ENCODE measurements around the gene VIM. TPM values are rescaled to one million over a fixed set of nuclear protein-coding genes. Genes with fewer than 3 reads are reported as not detected.
"Not testable (repeated sequence)": the region's sequence is repeated elsewhere in the genome, so short reads cannot be mapped to it uniquely, and the experiment has no call there.

VIM gene
- total RNA-seq, 5 donors from 2014 or later (not counting 1 experiment from before 2014, with no cell fraction given), result 704 to 1,632 (median 1,212) TPM

DNA sequence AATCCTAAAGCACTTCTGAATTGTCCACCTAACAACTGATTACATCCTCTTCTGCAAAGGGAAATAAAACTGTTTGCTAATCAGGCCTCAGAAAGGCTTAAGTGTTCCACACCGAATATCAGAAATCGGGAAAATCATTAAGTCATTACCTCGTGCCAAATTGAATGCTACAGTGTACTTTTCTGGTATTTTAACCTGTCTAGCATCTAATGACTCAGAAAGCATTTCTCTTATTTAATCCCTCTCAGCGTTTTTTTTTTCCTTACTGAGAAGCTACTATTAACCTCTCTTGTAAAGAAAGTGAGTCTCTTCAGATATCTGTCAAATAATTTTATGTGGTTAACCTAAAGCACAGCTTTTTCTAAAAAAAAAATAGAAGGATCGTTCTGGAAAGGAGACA is 28.6 kb downstream of the VIM start:
- CTCF ChIA-PET, result interaction anchor here (0.5 to 1.8 kb wide), 42 partner anchors 10 to 1378 kb away, joined by 3 to 9 read pairs (median 3); partner anchors contain the start of gene RSU1 (in 1 of the 2)
- WGBS (ENCODE audit: insufficient coverage), result 88% methylated on average over 3 of the region's 5 CpGs
- no peaks in the 10 kb centered on the region for H3K27me3 ChIP-seq (replicated peaks in 1 of 2; ENCODE audit: control insufficient read depth in 2 of 2, extremely low read depth in 1 of 2, insufficient read depth in 2 of 2, low read length in 1 of 2)
- no peaks in the 10 kb centered on the region for H3K36me3 ChIP-seq (ENCODE audit: control insufficient read depth in 2 of 2, extremely low read depth in 1 of 2, insufficient read depth in 1 of 2, low read length in 1 of 2)
- peaks cover 0 to 3% of the 10 kb centered on the region in 2 experiments for H3K4me1 ChIP-seq (ENCODE audit: control insufficient read depth in 1 of 2, extremely low read depth in 1 of 2, insufficient read depth in 2 of 2, low read length in 2 of 2)
- no peak overlapping the region for H3K27ac Mint-ChIP-seq
- no peaks in the 10 kb centered on the region for H3K27me3 Mint-ChIP-seq
- H3K4me3 Mint-ChIP-seq, result no peak overlapping the region
- no peak for ATAC-seq (replicated peaks in 1 of 4)
- peaks cover 4 to 7% (median 6%) of the 10 kb centered on the region in 3 donors for H3K4me1 Mint-ChIP-seq
- no peak overlapping the region for H3K27ac ChIP-seq (ENCODE audit: low read length)
- H3K36me3 Mint-ChIP-seq, result no peaks in the 10 kb centered on the region
- POLR2A ChIA-PET, result interaction anchor here (0.5 to 1.1 kb wide), 7 partner anchors 26 to 1732 kb away, joined by 3 to 7 read pairs (median 5); no protein-coding TSS in a partner anchor
- no peaks in the 10 kb centered on the region for H3K9me3 ChIP-seq
- DNase-seq, result no peak
- peaks cover 0 to 4% (median under 1%) of the 10 kb centered on the region in 3 donors for H3K9me3 Mint-ChIP-seq
- H3K4me3 ChIP-seq (ENCODE audit: control insufficient read depth in 1 of 2, extremely low read depth in 1 of 2, low read length in 1 of 2), result no peak overlapping the region

GRCh38 chr10:17257466-17258321 is 29.7 kb downstream of the VIM start:
- Histone ChIP-seq H3K4me3 (ENCODE audit: control insufficient read depth in 1 of 2, extremely low read depth in 1 of 2, low read length in 1 of 2) (no peak overlapping the region), H3K27me3 (replicated peaks in 1 of 2; ENCODE audit: control insufficient read depth in 2 of 2, extremely low read depth in 1 of 2, insufficient read depth in 2 of 2, low read length in 1 of 2) (no peaks in the 10 kb centered on the region), H3K36me3 (ENCODE audit: control insufficient read depth in 2 of 2, extremely low read depth in 1 of 2, insufficient read depth in 1 of 2, low read length in 1 of 2) (no peaks in the 10 kb centered on the region), H3K9me3 (peaks cover 3% of the 10 kb centered on the region), H3K4me1 (ENCODE audit: control insufficient read depth in 1 of 2, extremely low read depth in 1 of 2, insufficient read depth in 2 of 2, low read length in 2 of 2) (peaks cover 0 to 3% of the 10 kb centered on the region in 2 experiments), H3K27ac (ENCODE audit: low read length) (no peak overlapping the region)
- no peaks in the 10 kb centered on the region for H3K36me3 Mint-ChIP-seq
- 4% methylated on average over 5 of the region's 8 CpGs for WGBS (ENCODE audit: insufficient coverage)
- POLR2A ChIA-PET, result no interaction called here
- peak in 29 of 35 experiments; percentile 5 to 83 (median 24) for DNase-seq
- no peaks in the 10 kb centered on the region for H3K27me3 Mint-ChIP-seq
- no peak overlapping the region for H3K27ac Mint-ChIP-seq
- H3K9me3 Mint-ChIP-seq, result peaks cover 0 to 8% (median 7%) of the 10 kb centered on the region in 3 donors
- peak; percentile 72 to 86 (median 80) for ATAC-seq (replicated peaks in 1 of 4)
- peaks cover 4 to 7% (median 6%) of the 10 kb centered on the region in 3 donors for H3K4me1 Mint-ChIP-seq
- H3K4me3 Mint-ChIP-seq, result no peak overlapping the region
- CTCF ChIA-PET, result interaction anchor here (0.6 to 1.8 kb wide), 15 partner anchors 10 to 1379 kb away, joined by 3 to 9 read pairs (median 3); no protein-coding TSS in a partner anchor

- Histone ChIP-seq H3K4me1 (ENCODE audit: control insufficient read depth in 1 of 2, extremely low read depth in 1 of 2, insufficient read depth in 2 of 2, low read length in 2 of 2) (peaks cover 0 to 3% of the 10 kb centered on the region in 2 experiments), H3K27ac (ENCODE audit: low read length) (no peak overlapping the region), H3K36me3 (ENCODE audit: control insufficient read depth in 2 of 2, extremely low read depth in 1 of 2, insufficient read depth in 1 of 2, low read length in 1 of 2) (no peaks in the 10 kb centered on the region), H3K9me3 (peaks cover 3% of the 10 kb centered on the region), H3K27me3 (replicated peaks in 1 of 2; ENCODE audit: control insufficient read depth in 2 of 2, extremely low read depth in 1 of 2, insufficient read depth in 2 of 2, low read length in 1 of 2) (peaks cover 0 to 12% of the 10 kb centered on the region in 2 experiments), H3K4me3 (ENCODE audit: control insufficient read depth in 1 of 2, extremely low read depth in 1 of 2, low read length in 1 of 2) (no peak overlapping the region)
- CTCF ChIA-PET, result no interaction called here
- DNase-seq (no peak), ATAC-seq (replicated peaks in 1 of 4) (no peak)
- Mint-ChIP-seq H3K27ac (no peak overlapping the region), H3K27me3 (peaks cover 3 to 5% of the 10 kb centered on the region in 2 donors), H3K4me1 (peaks cover 2 to 3% (median 3%) of the 10 kb centered on the region in 3 donors), H3K4me3 (no peak overlapping the region), H3K36me3 (peaks cover 4% of the 10 kb centered on the region), H3K9me3 (peaks cover 3 to 24% (median 20%) of the 10 kb centered on the region in 3 donors)
- WGBS (ENCODE audit: insufficient coverage), result no CpG with 5 or more reads among the region's 4 CpGs
- POLR2A ChIA-PET, result no interaction called here
Measured at GRCh38 chr10:17262502-17262901, 34.5 kb downstream of the VIM start.

- ATAC-seq (replicated peaks in 1 of 4) (no peak), DNase-seq (no peak)
- Mint-ChIP-seq H3K27me3 (peaks cover 3 to 12% of the 10 kb centered on the region in 2 donors), H3K27ac (no peak overlapping the region), H3K9me3 (peaks cover 3 to 24% (median 20%) of the 10 kb centered on the region in 3 donors), H3K36me3 (peaks cover 4% of the 10 kb centered on the region), H3K4me3 (no peak overlapping the region), H3K4me1 (no peaks in the 10 kb centered on the region)
- Histone ChIP-seq H3K27ac (ENCODE audit: low read length) (no peak overlapping the region), H3K27me3 (replicated peaks in 1 of 2; ENCODE audit: control insufficient read depth in 2 of 2, extremely low read depth in 1 of 2, insufficient read depth in 2 of 2, low read length in 1 of 2) (peaks cover 0 to 12% of the 10 kb centered on the region in 2 experiments), H3K4me3 (ENCODE audit: control insufficient read depth in 1 of 2, extremely low read depth in 1 of 2, low read length in 1 of 2) (no peak overlapping the region), H3K36me3 (ENCODE audit: control insufficient read depth in 2 of 2, extremely low read depth in 1 of 2, insufficient read depth in 1 of 2, low read length in 1 of 2) (no peaks in the 10 kb centered on the region), H3K9me3 (peaks cover 3% of the 10 kb centered on the region), H3K4me1 (ENCODE audit: control insufficient read depth in 1 of 2, extremely low read depth in 1 of 2, insufficient read depth in 2 of 2, low read length in 2 of 2) (no peaks in the 10 kb centered on the region)
- ChIA-PET CTCF (interaction anchor here in 1 of 2 donors (0.6 kb wide), 1 partner anchor 464 kb away, joined by 4 read pairs; no protein-coding TSS in a partner anchor), POLR2A (no interaction called here)
- WGBS (ENCODE audit: insufficient coverage), result 92% methylated on average over 6 of the region's 8 CpGs
Measured at GRCh38 chr10:17263580-17263979, 35.5 kb downstream of the VIM start.

GRCh38 chr10:17265468-17265867 is 37.4 kb downstream of the VIM start:
- no peaks in the 10 kb centered on the region for H3K4me1 Mint-ChIP-seq
- peaks cover 3% of the 10 kb centered on the region for H3K9me3 ChIP-seq
- H3K9me3 Mint-ChIP-seq, result peaks cover 3 to 24% (median 20%) of the 10 kb centered on the region in 3 donors
- peaks cover 8 to 15% of the 10 kb centered on the region in 2 donors for H3K27me3 Mint-ChIP-seq
- POLR2A ChIA-PET, result no interaction called here
- peaks cover 4% of the 10 kb centered on the region for H3K36me3 Mint-ChIP-seq
- CTCF ChIA-PET, result no interaction called here
- H3K4me3 ChIP-seq (ENCODE audit: control insufficient read depth in 1 of 2, extremely low read depth in 1 of 2, low read length in 1 of 2), result no peak overlapping the region
- H3K27ac ChIP-seq (ENCODE audit: low read length), result no peak overlapping the region
- no peak overlapping the region for H3K4me3 Mint-ChIP-seq
- peaks cover 0 to 12% of the 10 kb centered on the region in 2 experiments for H3K27me3 ChIP-seq (replicated peaks in 1 of 2; ENCODE audit: control insufficient read depth in 2 of 2, extremely low read depth in 1 of 2, insufficient read depth in 2 of 2, low read length in 1 of 2)
- DNase-seq, result no peak
- no CpG with 5 or more reads among the region's 2 CpGs for WGBS (ENCODE audit: insufficient coverage)
- no peak overlapping the region for H3K27ac Mint-ChIP-seq
- ATAC-seq (replicated peaks in 1 of 4), result no peak
- H3K4me1 ChIP-seq (ENCODE audit: control insufficient read depth in 1 of 2, extremely low read depth in 1 of 2, insufficient read depth in 2 of 2, low read length in 2 of 2), result no peaks in the 10 kb centered on the region
- no peaks in the 10 kb centered on the region for H3K36me3 ChIP-seq (ENCODE audit: control insufficient read depth in 2 of 2, extremely low read depth in 1 of 2, insufficient read depth in 1 of 2, low read length in 1 of 2)

DNA sequence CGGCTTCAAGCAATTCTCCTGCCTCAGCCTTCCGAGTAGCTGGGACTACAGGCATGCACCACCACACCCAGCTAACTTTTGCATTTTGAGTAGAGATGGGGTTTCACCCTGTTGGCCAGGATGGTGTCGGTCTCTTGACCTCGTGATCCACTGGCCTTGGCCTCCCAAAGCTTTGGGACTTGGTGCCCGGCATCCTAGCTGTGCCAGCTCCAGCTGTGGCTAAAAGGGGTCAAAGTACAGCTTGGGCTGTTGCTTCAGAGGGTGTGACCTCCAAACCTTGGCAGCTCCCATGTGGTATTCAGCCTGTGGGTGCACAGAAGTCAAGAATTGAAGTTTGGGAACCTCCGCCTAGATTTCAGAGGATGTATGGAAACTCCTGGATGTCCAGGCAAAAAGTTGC is 38.5 kb downstream of the VIM start:
- H3K36me3 ChIP-seq (ENCODE audit: control insufficient read depth in 2 of 2, extremely low read depth in 1 of 2, insufficient read depth in 1 of 2, low read length in 1 of 2); H3K27ac Mint-ChIP-seq; H3K36me3 Mint-ChIP-seq; DNase-seq; H3K4me1 ChIP-seq (ENCODE audit: control insufficient read depth in 1 of 2, extremely low read depth in 1 of 2, insufficient read depth in 2 of 2, low read length in 2 of 2); H3K4me3 ChIP-seq (ENCODE audit: control insufficient read depth in 1 of 2, extremely low read depth in 1 of 2, low read length in 1 of 2); POLR2A ChIA-PET; H3K4me3 Mint-ChIP-seq; H3K9me3 ChIP-seq; H3K27ac ChIP-seq (ENCODE audit: low read length); ATAC-seq (replicated peaks in 1 of 4); H3K4me1 Mint-ChIP-seq: not testable (repeated sequence)
- WGBS (ENCODE audit: insufficient coverage), result 91% methylated on average over 4 of the region's 6 CpGs
- Mint-ChIP-seq H3K9me3 (peaks cover 3 to 24% (median 17%) of the 10 kb centered on the region in 3 donors), H3K27me3 (peaks cover 8 to 15% of the 10 kb centered on the region in 2 donors)
- H3K27me3 ChIP-seq (replicated peaks in 1 of 2; ENCODE audit: control insufficient read depth in 2 of 2, extremely low read depth in 1 of 2, insufficient read depth in 2 of 2, low read length in 1 of 2), result peaks cover 0 to 12% of the 10 kb centered on the region in 2 experiments
- CTCF ChIA-PET, result interaction anchor here (0.5 to 0.6 kb wide), 2 partner anchors 431 to 828 kb away, joined by 3 read pairs; no protein-coding TSS in a partner anchor

All from T-cell (primary cell).